Esophagus mucosa (tissue), 1 donor: ENCODE results near the gene CHST5. TPM values are rescaled to one million over a fixed set of nuclear protein-coding genes. Genes with fewer than 3 reads are reported as not detected.
A peak's percentile ranks its signal among the peaks of the same experiment; 100 is the strongest.
"Not testable (repeated sequence)": the region's sequence is repeated elsewhere in the genome, so short reads cannot be mapped to it uniquely, and the experiment has no call there.

Experiments used
- ATAC-seq: fragments of 200-7000 bp; cut with Tn5 transposase; one replicate; pipeline ENCODE4 v1.9.1; 2020
- total RNA-seq: library from RNA; stranded (reverse); gene quantifications from one replicate; pipeline ENCODE4 v1.2.4, GENCODE V29; 2023
- donor health status: DM: yes; HTN: yes; CAD: no.

CHST5 gene
- total RNA-seq, 1 donor from 2014 or later, result not detected

DNA sequence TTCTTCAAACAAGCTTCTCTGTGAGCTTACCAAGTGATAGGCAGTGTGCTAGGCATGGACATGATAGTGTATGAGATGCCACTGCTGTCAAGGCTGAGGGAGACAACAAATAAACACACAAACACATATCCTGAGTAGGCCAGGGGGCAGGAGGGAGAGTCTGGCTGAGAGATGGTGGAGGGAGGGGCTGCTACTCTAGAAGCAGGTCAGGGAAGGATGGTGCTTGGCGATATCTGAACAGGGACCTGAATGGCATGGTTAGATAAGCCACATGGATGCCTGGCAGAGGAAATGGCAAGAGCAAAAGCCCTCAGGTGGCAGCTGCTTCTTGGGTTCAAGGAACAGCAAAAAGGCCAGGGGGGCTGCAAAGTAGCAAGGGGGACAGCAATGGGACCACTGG is 32.1 kb downstream of the CHST5 start:
- ATAC-seq, result no peak

DNA sequence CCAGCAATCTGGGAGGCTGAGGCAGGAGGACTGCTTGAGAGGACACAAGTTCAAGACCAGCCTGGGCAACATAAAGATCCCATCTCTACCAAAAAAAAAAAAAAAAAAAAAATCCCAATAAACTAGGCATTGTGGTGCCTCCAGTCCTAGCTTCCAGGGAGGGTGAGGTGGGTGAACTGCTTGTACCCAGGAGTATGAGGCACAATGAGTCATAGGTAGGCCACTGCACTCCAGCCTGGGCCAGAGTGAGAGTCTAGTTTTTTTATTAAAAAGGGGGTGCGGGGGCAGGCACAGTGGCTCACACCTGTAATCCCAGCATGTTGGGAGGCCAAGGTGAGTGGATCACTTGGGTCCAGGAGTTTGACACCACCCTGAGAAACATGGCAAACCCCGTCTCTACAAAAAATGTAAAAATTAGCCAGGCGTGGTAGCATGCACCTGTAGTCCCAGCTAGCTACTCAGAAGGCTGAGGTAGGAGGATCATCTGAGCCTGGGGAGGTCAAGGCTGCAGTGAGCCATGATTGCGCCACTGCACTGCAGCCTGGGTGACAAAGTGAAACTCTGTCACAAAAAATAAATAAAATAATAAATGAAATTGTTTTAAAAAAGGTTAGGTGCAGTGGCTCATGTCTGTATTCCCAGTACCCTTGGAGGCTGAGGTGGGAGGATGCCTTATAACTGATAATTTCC is 32.8 kb downstream of the CHST5 start:
- no peak for ATAC-seq

DNA sequence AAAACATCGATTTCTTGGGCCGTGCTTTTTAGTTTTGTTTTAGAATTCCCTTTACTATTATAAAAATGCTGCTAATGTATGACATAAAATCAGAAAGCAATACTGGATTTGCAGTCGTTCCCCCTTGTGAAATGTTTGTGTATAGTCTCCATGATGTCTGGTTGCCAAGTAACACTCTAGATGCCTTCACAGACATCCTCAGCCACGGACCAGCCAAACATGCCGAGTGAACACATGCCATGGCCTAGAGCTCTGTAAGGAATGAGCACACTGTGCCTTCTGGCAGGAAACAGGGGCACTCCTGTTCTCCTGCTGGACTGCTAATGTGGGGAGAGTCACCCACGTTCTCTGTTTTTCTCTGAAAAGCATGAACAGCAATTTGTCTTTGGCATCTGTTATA is 34.1 kb downstream of the CHST5 start:
- not testable (repeated sequence) for ATAC-seq

DNA sequence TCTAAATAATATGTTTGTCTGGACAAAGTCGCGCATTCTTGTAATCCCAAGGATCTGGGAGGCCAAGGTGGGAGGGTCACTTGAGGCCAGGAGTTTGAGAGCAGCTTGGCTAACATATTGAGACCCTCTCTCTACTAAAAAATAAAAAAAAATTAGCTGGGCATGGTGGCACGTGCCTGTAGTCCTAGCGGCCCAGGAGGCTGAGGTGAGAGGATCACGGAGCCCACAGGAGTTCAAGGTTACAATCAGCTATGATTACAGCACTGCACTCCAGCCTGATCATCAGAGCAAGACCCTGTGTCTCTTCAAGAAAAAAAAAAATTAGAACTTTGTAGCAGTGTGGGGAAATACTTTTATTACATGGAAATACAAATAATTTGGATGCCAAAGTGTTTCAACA is 34.5 kb downstream of the CHST5 start:
- no peak for ATAC-seq

DNA sequence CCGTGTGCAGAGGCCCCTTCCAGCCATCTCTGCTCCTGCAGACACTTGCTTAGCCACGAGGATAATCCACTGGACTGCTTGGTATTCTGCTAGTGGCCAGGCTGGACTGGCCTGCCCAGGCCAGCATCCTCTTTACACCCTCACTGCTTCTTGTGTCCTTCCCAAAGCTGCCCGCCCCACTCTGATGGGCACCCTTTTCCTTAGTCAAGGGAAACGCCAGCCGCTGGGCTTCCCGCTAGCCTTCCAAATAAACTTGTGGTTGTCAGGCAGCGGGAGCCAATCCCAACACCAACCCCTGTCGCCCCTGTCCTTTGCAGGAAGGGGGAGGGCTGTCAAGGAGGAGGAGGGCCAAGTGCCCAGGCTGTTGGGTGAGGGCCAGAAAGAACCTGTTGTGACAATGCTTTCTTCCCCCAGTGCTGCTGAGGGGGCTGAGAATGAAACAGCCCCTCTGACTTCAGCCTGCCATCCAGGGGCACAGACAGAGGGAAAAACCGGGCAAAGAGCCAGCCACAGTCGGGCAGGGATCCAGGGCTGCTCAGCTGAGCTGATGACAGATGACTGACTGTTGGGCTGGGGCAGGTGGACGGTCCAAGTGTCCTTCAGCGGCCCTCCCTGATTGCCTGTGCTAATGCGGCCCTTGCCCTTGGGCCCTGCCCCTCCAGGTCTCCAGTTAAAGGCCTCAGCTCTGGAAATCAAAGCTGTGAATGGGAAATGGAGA is 37.1 kb downstream of the CHST5 start:
- not testable (repeated sequence) for ATAC-seq

DNA sequence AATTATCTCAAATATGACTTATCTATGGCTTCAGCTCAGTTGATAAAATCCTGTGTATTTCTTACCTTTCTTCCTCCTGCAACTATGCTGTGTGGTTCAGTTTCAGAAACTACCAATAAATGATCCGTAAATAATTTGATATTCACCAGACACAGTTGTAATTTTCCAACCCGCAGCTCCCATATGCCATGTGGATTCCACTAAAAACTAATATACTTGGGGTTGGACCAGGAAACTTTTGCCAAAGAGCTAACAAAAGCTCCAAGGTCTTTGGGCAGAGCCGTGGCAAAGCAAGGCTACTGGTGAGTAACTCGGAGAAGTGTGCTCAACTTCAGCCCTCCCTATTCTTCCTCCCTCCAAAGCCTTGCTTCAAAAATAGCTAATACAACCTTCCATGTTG is 38.4 kb downstream of the CHST5 start:
- ATAC-seq, result no peak

DNA sequence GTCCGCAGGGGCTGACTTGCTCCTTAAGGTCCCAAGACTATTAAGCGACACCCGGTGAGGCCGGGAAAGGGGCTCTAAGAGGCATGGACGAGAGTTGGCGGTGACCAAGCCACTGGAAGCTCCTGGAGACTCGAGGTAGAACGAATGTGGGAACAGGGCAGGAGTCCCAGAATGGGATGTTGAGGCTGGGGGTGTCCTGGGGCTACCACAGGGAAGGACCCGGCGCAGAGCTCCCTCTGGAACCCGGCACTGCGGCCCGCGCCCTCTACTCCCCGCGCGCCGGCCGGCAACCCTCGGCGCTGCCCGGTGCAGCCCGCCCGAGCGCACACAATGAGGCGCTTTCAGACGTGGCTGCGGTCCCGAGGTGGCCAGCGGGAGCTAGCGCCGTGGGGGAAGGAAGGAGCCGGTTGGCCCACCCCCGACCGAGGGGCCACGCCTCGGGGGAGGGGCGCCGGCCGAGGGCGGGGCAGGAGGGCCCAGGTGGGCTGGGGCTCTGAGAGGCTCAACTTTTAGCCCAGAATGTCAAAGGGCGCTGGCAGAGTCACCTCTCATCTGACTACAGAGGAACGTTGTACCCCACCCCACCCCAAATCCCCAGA is 40.7 kb downstream of the CHST5 start, which contains the start of gene CHST6:
TSS of gene CHST6 (minus strand) at position 366 of the 599 bp plus-strand sequence. CDS start 15,613 bp downstream, outside the sequence.
- ATAC-seq, result peak; percentile 65

DNA sequence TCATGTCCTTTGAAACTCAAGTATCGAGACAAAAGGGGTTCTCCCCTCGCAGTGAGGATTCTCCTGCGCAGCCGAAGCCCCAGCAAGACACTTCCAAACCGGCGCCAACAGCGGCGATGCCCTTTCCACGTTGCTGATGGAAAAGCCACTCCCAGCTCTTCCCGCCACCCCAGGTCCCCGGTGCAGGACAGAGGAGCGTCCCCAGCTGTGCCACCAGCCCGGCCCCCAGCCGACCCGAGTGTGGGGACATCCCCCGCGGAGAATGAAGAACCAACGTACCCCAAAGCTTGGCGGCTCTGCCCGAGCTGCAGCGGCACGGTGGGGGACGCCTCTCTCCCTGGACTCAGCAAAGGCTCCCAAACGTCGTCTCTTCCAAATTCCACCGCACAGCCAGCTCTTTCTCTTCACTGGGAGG is 41.2 kb downstream of the CHST5 start:
- peak; percentile 31 for ATAC-seq

DNA sequence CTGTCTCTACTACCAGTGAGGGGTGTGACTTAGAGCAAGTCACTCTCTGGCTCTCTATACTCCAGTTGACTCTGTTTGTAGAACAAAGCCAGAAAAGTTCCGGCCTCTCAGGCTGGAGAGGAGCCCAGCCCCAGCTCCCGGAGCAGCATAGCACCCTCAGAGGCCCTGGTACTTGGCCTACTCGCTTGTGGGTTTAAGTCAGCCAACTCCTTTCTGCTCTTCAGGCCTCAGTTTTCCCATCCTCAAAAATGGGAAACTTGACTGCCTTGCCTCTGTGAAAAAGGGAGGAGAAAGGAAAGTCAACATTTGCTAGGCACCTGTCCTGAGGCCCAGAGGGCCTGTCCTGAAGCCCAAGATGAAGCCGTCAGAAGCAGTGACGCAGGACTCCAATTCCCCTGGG is 41.7 kb downstream of the CHST5 start:
- no peak for ATAC-seq

DNA sequence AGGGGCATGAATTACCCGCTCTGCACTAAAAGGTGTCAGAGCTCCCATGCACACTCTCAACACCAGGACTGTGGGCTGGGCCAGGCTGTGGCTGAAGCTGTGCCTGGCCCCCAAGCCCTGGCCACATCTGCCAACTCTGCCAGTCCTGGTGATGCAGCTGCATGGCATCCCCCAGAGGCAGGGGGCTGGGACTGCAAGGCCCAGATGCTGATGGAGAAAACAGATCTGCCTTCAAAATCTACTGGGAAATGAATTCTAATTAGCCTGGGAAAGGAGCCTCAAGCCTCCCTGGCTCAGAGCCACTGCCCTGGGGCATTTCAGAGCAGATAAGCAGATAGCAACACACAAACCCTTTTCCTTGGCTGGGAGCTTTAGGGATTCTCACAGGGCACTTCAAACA is 44.0 kb downstream of the CHST5 start:
- peak; percentile 41 for ATAC-seq

DNA sequence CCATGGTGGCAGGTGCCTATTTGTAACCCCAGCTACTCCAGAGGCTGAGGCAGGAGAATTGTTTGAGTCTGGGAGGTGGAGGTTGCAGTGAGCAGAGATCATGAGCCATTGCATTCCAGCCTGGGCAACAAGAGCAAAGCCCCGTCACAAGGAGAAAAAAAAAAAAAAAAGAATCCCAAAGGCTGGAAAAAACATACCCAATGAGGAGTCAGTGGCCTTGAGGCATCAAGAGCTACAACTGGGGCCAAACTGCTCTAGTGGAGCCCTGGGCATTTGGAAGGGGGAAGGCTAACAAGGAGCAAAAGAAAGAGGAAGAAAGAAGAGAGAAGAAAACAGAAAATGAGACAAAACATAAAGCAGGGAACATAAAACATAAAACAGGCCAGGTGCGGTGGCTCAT is 47.6 kb downstream of the CHST5 start:
- ATAC-seq, result no peak

DNA sequence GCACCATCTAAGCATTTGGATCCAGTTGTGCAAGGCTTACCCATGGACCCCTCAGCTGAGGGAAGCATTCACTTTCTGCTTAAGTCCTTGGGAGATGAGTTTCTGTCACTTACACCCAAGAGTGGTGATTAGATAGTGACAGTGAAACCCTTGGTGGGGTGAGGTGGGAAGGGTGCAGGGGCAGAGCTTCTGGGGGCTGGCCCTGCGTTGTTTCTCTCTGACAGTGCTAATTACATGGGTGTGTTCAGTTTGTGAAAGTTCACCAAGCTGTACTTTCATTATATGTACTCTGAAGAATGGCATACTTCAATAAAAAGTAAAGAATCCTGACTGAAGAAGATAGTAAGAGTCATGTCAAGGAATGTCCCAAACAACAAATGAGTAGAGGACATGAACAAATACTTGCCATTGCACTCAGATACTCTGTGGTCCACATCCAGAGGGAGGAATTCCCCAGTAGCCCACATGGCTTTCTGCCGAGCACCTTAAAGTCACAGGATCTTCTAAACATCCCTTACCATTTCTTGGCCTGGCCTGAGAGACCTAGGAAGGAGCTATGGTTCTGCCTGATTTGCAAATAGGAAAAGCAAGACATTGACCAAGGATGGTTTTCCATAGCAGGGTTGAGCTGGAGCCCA is 49.1 kb downstream of the CHST5 start:
- ATAC-seq, result no peak

DNA sequence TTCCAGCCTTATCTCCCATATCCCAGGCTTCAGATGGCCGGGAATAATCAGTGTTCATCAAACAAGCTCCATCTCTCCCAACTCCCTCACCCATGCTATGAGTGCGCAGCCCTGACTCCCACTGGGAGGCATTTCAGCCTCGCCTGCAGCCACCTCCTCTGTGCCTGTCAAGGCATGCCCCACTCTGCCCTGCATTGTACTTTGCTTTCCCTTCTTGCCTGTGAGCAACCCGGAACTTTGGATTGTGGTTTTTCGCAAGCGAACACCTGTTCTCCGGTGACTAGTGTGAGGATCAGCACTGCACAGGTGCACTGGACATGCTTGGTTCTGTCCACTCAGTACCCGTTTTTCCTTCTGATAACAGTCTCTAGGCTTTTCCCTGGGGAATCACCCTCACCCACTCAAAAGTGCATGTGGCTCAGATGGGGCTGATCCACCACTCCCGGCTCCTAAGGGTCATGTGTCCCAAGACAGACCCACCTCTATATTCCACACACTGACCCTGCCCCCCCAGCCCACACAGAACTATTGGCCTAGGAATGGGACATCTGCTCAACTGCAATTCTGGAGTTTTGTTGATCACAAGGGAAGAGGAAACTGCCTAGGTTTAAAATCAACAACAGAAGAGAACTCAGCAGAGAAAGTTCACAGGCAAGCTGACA is 49.8 kb downstream of the CHST5 start:
- ATAC-seq, result peak; percentile 90

DNA sequence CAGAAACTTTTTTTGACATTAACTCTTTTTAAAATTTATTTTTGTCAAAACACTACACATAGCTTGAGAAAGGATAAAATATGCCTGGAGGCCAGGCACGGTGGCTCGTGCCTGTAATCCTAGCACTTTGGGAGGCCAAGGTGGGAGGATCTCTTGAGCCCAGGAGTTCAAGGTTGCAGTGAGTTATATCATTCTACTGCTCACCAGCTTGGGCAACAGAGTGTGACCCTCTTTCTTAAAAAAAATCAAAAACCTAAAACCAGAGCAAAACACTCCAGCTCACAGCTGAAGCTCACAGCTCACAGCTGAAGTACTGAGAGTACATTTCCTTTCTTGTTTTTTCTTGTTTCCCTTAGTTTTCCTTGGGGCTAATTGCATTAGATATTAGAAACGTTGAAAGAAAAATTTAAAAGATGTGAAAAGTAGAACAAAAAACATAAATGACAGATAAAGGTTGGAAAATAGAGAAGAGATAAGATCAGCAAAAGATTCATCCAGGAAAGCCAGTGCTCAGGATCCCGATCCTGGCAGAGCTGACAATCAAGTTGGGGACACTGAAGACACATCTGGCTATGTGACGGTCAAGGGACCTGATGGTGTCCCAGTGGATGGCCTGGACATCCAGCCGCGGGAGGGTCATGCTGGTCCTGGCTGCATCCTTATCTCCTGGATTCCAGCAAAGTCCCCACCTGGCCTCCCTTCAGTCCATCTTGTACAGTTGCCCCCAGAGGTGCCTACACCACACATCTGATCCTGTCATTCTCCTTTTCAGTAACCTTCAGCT is 50.5 kb downstream of the CHST5 start:
- no peak for ATAC-seq

DNA sequence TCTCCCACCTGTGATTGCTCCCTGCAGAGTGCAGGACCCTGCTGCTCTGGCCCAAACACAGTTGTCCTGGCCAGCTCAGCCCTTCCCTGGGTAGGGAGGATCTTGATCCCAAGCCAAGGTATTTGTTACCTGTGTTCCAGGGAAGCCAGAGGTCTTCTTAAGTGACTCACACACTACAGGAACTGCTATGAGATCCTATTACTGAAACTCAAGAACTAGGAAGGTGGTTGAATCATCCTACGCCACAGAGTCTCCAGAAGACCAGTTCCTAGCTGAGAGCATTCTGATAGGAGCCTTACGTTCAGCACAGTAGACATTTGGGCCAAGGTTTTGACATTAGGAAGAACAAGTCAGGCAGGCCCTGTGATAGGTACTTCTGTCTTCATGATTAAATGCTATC is 52.7 kb downstream of the CHST5 start:
- ATAC-seq, result peak; percentile 91

DNA sequence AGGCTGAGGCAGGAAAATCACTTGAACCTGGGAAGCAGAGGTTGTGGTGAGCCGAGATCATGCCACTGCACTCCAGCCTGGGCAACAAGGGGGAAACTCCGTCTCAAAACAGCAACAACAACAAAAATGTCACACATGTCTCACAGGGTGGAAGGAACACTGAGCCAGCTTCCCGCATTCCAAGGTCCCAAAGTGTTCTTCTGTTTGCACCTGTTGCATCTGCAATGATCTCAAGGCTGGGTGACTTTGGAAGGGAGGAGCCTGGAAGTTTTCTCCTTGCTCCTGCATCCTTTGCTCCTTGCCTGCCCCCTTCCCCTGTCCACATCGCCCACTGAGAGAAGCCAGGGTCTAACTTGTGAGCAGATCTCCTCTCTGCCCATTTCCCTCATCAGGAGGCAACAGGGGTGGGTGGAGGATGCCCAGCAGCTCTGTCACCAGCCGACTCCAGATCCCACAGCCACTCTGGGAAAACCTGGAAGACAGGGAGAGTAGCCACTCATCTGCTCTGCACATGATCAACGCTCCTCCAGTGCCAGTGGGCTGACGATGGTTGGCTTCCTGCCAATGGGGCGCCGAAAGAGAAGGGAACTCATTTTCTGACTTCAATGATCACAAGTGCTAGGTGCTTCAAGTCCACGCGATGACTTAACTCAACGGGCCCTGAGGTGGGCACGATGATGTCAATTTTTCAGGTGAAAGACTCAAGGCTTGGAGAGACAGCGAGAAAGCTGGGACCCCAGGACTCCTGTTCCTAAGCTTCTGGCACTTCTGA is 53.3 kb downstream of the CHST5 start:
- no peak for ATAC-seq

DNA sequence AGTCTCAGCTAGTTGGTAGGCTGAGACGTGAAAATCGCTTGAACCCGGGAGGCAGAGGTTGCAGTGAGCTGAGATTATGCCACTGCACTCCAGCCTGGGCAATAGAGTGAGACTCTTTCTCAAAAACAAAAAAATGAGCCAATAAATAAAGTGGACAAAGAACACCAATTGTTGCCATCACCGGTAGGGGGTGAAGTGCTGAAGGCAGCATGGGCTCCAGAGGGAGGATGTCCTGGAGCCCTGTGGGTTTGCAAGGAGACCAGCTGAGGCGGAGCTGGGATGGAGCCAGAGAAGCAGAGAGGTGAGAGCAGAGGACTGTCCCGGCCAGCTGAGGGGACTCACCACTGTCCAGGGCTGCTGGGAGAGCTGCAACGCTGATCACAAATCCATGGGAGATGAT is 54.4 kb downstream of the CHST5 start:
- ATAC-seq, result no peak

DNA sequence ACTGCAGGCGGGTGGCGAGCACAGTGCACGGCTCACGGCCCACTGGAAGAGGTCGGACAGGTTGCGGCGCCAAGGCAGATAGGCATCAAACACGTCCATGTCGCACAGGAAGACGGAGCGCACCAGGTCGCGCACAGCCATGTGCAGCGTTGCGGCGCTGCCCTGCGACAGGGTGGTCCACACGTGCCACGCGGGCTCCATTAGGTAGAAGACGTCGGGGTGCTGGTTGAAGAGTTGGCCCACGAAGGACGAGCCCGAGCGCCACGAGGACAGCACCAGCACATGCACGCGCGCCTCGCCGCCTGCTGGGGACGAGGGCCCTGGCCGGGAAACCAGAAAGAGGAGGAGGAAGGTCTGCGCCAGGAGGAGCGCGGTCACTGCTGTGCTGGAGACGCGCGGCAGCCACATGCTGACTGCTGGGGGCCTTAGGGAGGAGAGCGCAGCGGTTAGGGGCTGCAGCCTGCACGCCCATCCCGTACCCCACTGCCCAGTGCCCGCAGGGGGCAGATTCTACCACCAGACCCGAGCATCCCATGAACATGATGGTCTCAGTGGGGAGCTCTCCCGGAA is 56.4 kb downstream of the CHST5 start:
- ATAC-seq, result no peak
